Esophagus muscularis mucosa (tissue), 4 donors: ENCODE results near the gene OR51S1.

ENCODE experiments used
- EP300 ChIP-seq: sonication (generic); formaldehyde crosslinking; IDR thresholded peaks from one replicate; pipeline ENCODE4 v1.6.1; 2017; ENCODE audit warnings: antibody characterized with exemption
- POLR2A ChIP-seq: fragments of 450-650 bp; IDR thresholded peaks from one replicate; pipeline ENCODE4 v1.6.1; 2017; ENCODE audit warnings: antibody characterized with exemption, moderate library complexity, mild to moderate bottlenecking, low read depth
- POLR2AphosphoS5 ChIP-seq, 2 donors: sonication (generic); formaldehyde crosslinking; IDR thresholded peaks; one replicate each; pipeline ENCODE4 v1.6.1; 2017; ENCODE audit warnings: antibody characterized with exemption in 2 of 2
- TF ChIP-seq, protein P1 (sequence below), 3 experiments: fragments of 200-600 bp in 2 of 3; fragments of 450-650 bp in 1 of 3; sonication (generic) in 2 of 3; IDR thresholded peaks; one replicate each; pipeline ENCODE4 v1.5.1; 2017 to 2019; ENCODE audit warnings: antibody characterized with exemption in 3 of 3, mild to moderate bottlenecking in 2 of 3, moderate library complexity in 1 of 3

GRCh38 chr11:4830909-4831308 is 18.1 kb downstream of the OR51S1 start:
- TF ChIP-seq, protein P1, sequence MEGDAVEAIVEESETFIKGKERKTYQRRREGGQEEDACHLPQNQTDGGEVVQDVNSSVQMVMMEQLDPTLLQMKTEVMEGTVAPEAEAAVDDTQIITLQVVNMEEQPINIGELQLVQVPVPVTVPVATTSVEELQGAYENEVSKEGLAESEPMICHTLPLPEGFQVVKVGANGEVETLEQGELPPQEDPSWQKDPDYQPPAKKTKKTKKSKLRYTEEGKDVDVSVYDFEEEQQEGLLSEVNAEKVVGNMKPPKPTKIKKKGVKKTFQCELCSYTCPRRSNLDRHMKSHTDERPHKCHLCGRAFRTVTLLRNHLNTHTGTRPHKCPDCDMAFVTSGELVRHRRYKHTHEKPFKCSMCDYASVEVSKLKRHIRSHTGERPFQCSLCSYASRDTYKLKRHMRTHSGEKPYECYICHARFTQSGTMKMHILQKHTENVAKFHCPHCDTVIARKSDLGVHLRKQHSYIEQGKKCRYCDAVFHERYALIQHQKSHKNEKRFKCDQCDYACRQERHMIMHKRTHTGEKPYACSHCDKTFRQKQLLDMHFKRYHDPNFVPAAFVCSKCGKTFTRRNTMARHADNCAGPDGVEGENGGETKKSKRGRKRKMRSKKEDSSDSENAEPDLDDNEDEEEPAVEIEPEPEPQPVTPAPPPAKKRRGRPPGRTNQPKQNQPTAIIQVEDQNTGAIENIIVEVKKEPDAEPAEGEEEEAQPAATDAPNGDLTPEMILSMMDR (IDR thresholded peaks at IDR 0.05), result no peak
- TF ChIP-seq POLR2AphosphoS5 (IDR thresholded peaks at IDR 0.05), result no peak
- TF ChIP-seq EP300, result no peak
- TF ChIP-seq POLR2A, result no peak
